ENCODE data around the gene NUP210L. TPM values are rescaled to one million over a fixed set of nuclear protein-coding genes. Genes with fewer than 3 reads are reported as not detected.
"Not testable (repeated sequence)": the region's sequence is repeated elsewhere in the genome, so short reads cannot be mapped to it uniquely, and the experiment has no call there.

NUP210L gene
- total RNA-seq, 1 donor from 2014 or later = 2.1 TPM

GRCh38 chr1:153985341-153985912, 169.4 kb downstream of the NUP210L start:
- Histone ChIP-seq H3K9me3 (no peaks in the 10 kb centered on the region), H3K36me3 (peaks cover 20% of the 10 kb centered on the region), H3K27me3 (no peaks in the 10 kb centered on the region), H3K27ac (peak overlapping the region; percentile 40), H3K4me1 (peaks cover 14% of the 10 kb centered on the region), H3K4me3 (peak overlapping the region; percentile 74)
- TF ChIP-seq, protein P1, sequence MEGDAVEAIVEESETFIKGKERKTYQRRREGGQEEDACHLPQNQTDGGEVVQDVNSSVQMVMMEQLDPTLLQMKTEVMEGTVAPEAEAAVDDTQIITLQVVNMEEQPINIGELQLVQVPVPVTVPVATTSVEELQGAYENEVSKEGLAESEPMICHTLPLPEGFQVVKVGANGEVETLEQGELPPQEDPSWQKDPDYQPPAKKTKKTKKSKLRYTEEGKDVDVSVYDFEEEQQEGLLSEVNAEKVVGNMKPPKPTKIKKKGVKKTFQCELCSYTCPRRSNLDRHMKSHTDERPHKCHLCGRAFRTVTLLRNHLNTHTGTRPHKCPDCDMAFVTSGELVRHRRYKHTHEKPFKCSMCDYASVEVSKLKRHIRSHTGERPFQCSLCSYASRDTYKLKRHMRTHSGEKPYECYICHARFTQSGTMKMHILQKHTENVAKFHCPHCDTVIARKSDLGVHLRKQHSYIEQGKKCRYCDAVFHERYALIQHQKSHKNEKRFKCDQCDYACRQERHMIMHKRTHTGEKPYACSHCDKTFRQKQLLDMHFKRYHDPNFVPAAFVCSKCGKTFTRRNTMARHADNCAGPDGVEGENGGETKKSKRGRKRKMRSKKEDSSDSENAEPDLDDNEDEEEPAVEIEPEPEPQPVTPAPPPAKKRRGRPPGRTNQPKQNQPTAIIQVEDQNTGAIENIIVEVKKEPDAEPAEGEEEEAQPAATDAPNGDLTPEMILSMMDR (IDR thresholded peaks at IDR 0.05) = no peak
- intact Hi-C loops (cut with DNase I) = loop anchor here (5.0 kb wide), 1 partner anchor 188 kb away; no protein-coding TSS in a partner anchor
- no peak for DNase-seq
- ATAC-seq = peak; percentile 4

DNA sequence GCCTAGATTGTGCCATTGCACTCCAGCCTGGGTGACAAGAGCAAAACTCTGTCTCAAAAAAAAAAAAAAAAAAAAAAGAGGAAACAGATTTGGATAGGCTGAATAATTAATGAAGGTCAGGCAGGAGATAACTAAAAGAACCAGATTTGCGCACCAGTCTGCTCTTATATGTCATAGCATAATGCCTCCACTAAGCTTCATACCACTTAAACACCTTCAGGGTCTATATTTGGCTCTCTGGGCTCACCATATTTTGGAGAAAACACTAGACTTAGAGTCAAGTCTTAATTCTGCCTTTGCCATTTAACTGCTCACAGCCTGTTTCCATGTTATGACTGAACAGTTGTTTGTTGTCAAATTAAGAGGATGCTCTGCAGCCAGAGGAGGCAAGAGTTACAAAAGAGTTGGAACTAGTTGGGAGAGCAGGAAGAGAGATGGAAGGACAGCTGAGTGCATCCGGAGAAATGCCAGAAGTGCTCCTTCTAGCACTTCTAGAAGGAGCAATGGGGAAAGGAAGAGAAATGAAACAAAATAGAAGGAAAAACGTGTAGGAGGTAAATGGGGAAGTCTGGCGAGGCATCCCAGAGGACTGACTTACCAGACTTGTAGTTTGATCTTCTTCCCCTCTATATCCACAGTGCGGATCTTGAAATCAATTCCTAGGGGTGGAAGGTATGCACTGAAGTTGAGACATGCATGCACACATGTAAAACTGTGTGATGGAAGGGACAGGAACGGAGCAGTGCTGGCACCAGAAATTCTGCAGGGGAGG, 170.6 kb downstream of the NUP210L start:
- TF ChIP-seq, protein P1 (IDR thresholded peaks at IDR 0.05) = no peak
- ATAC-seq (no peak), DNase-seq (no peak)
- H3K4me3 ChIP-seq = peak overlapping the region; percentile 74
- H3K27ac ChIP-seq = peak overlapping the region; percentile 40
- peaks cover 10% of the 10 kb centered on the region for H3K4me1 ChIP-seq
- intact Hi-C loops (cut with DNase I) = no loop called here
- no peaks in the 10 kb centered on the region for H3K9me3 ChIP-seq
- H3K36me3 ChIP-seq = peaks cover 20% of the 10 kb centered on the region
- H3K27me3 ChIP-seq = no peaks in the 10 kb centered on the region

- H3K9me3 ChIP-seq; H3K4me3 ChIP-seq; H3K27me3 ChIP-seq; ATAC-seq; H3K27ac ChIP-seq; intact Hi-C loops (cut with DNase I); DNase-seq: not testable (repeated sequence)
- Histone ChIP-seq H3K36me3 (peaks cover 25% of the 10 kb centered on the region), H3K4me1 (peaks cover 14% of the 10 kb centered on the region)
Observed at GRCh38 chr1:153981735-153982134, 173.1 kb downstream of the NUP210L start.

- H3K27ac ChIP-seq; intact Hi-C loops (cut with DNase I); H3K27me3 ChIP-seq; H3K9me3 ChIP-seq; ATAC-seq; H3K4me3 ChIP-seq; DNase-seq: not testable (repeated sequence)
- Histone ChIP-seq H3K4me1 (peaks cover 17% of the 10 kb centered on the region), H3K36me3 (peaks cover 49% of the 10 kb centered on the region)
Observed at GRCh38 chr1:153979091-153979490, 175.8 kb downstream of the NUP210L start.

DNA sequence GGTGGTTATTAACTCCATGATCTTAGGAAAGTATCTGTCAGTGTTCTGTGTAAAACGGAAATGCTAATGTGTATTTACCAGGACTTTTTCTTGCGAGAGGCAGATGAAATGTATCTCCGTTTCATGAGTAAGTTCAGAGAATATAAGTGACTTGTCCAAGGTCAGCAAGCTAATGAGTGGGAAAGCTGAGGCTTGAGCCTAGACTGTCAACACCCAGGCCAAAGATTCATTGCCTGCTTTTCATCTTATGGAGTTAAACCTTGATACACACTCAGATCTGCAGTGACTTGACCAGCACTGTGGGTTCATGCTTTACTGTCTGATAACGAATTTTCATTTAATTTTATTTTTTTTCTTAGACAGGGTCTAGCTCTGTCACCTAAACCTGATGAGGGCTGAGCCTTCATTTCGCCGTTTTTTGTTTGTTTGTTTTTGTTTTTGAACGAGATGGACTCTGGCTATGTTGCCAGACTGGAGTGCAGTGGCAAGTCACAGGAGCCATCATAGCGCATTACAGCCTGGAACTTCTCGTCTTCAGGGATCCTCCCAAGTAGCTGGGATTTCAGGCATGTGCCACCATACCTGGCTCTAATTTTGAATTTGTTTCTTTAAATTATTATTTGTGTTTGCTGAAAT, 176.5 kb downstream of the NUP210L start:
- Histone ChIP-seq H3K27me3 (no peaks in the 10 kb centered on the region), H3K4me3 (peak overlapping the region; percentile 100), H3K9me3 (no peaks in the 10 kb centered on the region), H3K36me3 (peaks cover 53% of the 10 kb centered on the region), H3K4me1 (peaks cover 17% of the 10 kb centered on the region), H3K27ac (peak overlapping the region; percentile 95)
- intact Hi-C loops (cut with DNase I) = no loop called here
- TF ChIP-seq, protein P1 (IDR thresholded peaks at IDR 0.05) = no peak
- ATAC-seq (no peak), DNase-seq (no peak)

- Histone ChIP-seq H3K36me3 (peaks cover 47% of the 10 kb centered on the region), H3K27ac (peak within 1 kb of the TSS; percentile 95), H3K9me3 (no peaks in the 10 kb centered on the region), H3K27me3 (no peaks in the 10 kb centered on the region), H3K4me1 (peaks cover 17% of the 10 kb centered on the region), H3K4me3 (peak within 1 kb of the TSS; percentile 100)
- intact Hi-C loops (cut with DNase I) = no loop called here
- TF ChIP-seq, protein P1 (IDR thresholded peaks at IDR 0.05) = no peak
- DNase-seq = peak; percentile 95
- peak; percentile 97 for ATAC-seq
Observed at GRCh38 chr1:153977250-153978240, 177.3 kb downstream of the NUP210L start, which contains the start of gene JTB. TSS of gene JTB (minus strand) at chr1:153977674. CDS start at chr1:153977252, 422 bp downstream.
